ENCODE data around the gene RNF217.
"Not testable (repeated sequence)": the region's sequence is repeated elsewhere in the genome, so short reads cannot be mapped to it uniquely, and the experiment has no call there.

DNA sequence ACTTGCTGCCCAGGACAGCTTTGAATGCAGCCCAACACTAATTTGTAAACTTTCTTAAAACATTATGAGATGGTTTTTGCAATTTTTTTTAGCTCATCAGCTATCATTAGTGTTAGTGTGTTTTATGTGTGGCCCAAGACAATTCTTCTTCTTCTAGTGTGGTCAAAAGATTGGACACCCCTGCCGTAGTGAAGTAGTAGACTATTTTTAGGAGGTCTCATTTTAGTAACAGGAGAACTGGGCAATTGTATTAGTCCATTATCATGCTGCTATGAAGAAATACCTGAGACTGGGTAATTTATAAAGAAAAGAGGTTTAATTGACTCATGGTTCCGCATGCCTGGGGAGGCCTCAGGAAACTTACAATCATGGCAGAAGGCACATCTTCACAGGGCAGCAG is 112.8 kb downstream of the RNF217 start:
- TF ChIP-seq, protein P1, sequence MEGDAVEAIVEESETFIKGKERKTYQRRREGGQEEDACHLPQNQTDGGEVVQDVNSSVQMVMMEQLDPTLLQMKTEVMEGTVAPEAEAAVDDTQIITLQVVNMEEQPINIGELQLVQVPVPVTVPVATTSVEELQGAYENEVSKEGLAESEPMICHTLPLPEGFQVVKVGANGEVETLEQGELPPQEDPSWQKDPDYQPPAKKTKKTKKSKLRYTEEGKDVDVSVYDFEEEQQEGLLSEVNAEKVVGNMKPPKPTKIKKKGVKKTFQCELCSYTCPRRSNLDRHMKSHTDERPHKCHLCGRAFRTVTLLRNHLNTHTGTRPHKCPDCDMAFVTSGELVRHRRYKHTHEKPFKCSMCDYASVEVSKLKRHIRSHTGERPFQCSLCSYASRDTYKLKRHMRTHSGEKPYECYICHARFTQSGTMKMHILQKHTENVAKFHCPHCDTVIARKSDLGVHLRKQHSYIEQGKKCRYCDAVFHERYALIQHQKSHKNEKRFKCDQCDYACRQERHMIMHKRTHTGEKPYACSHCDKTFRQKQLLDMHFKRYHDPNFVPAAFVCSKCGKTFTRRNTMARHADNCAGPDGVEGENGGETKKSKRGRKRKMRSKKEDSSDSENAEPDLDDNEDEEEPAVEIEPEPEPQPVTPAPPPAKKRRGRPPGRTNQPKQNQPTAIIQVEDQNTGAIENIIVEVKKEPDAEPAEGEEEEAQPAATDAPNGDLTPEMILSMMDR (IDR thresholded peaks at IDR 0.05): not testable (repeated sequence)
- not testable (repeated sequence) for TF ChIP-seq POLR2A (IDR thresholded peaks at IDR 0.05)

All from body of pancreas (tissue), 4 donors.